ENCODE measurements around the gene GYPC. TPM values are rescaled to one million over a fixed set of nuclear protein-coding genes. Genes with fewer than 3 reads are reported as not detected.

Gene GYPC
- total and polyA plus RNA-seq, 2 of the 4 experiments (the other 2 are of a cell fraction): 53.4 to 96.3 TPM

DNA sequence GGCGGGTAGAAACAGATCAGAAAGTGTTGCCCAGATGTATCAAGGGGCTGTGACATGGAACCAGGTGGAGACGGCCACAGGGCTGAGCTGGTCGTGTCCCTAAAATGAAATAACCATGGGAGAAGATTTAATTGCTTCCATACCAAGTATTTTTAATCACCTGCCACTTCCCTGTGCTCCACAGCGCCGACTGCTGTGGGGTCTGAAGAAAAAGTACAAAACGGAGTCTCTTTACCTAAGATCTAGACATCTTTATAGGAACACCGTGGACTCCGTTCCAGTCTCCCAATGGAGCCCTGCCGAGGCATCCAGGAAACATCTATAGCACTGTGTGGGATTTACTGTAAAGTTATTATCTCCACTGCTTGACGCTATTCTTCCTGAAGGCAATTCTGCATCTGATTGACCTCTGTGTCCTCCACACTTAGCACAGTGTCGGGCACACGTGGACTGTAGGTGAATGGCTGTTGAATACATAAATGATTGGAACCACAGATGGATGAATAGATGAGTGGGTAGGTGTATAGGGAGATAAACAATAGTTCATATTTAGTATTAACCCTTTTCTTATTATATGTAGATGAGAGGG, 21.6 kb upstream of the GYPC start:
- peak; percentile 46; the same call in 1 of the 2 replicates for ATAC-seq (ENCODE audit: low read depth)
- no peak overlapping the region for H4K8ac ChIP-seq (ENCODE audit: low read depth in 2 of 2, low read length in 2 of 2)
- no peak overlapping the region for H3K4ac ChIP-seq (ENCODE audit: low read depth, low read length)
- H3K4me2 ChIP-seq (ENCODE audit: low read depth, low read length): no peak overlapping the region
- H2BK5ac ChIP-seq (ENCODE audit: low read depth, low read length, poor library complexity, severe bottlenecking): no peak overlapping the region
- no peak overlapping the region for H2BK120ac ChIP-seq (ENCODE audit: low read depth, low read length)
- H2AK5ac ChIP-seq (ENCODE audit: low read depth, low read length): no peak overlapping the region
- H3K9me3 ChIP-seq (ENCODE audit: control insufficient read depth, insufficient read depth, low read length): no peaks in the 10 kb centered on the region
- H4K5ac ChIP-seq (ENCODE audit: low read depth, low read length): no peak overlapping the region
- no peak overlapping the region for H3K23ac ChIP-seq (ENCODE audit: low read depth, low read length)
- no peak overlapping the region for H2BK20ac ChIP-seq (ENCODE audit: low read depth, low read length)
- CTCF ChIA-PET: interaction anchor here (1.1 to 1.2 kb wide), 2 partner anchors 19 to 106 kb away, joined by 3 read pairs; no protein-coding TSS in a partner anchor
- dilution Hi-C loops (cut with HindIII; ENCODE audit: low sequenced_read_pairs, unreplicated experiment) (no loop called here), intact Hi-C loops (cut with micrococcal nuclease) (loop anchor here (5.0 kb wide), 1 partner anchor 143 kb away; no protein-coding TSS in a partner anchor), in situ Hi-C loops (cut with MboI; ENCODE audit: low sequenced_read_pairs) (no loop called here)
- no peak overlapping the region for H4K91ac ChIP-seq (ENCODE audit: insufficient read depth, low read depth, low read length)
- H2AFZ ChIP-seq (replicated peaks; ENCODE audit: low read length, poor library complexity): no peak overlapping the region
- no peaks in the 10 kb centered on the region for H3K36me3 ChIP-seq (ENCODE audit: control insufficient read depth, insufficient read depth, low read length)
- H3K27me3 ChIP-seq (ENCODE audit: control insufficient read depth, insufficient read depth, low read length): peaks cover 8% of the 10 kb centered on the region
- WGBS, 2 experiments (ENCODE audit: extremely low coverage in 2 of 2, insufficient read length in 1 of 2): no CpG with 5 or more reads among the region's 12 CpGs
- no peaks in the 10 kb centered on the region for H4K20me1 ChIP-seq (ENCODE audit: insufficient read depth, low read length)
- H3K14ac ChIP-seq (replicated peaks; ENCODE audit: low read depth, low read length): no peak overlapping the region
- no peak overlapping the region for H3K56ac ChIP-seq (ENCODE audit: extremely low read depth, insufficient read depth, low read length)
- no peak overlapping the region for H3K18ac ChIP-seq (ENCODE audit: low read depth, low read length)
- H3K27ac ChIP-seq (ENCODE audit: insufficient read depth, low read length): no peak overlapping the region
- BruUV-seq (replicated peaks): no TSS peak
- POLR2A ChIA-PET (ENCODE audit: unreplicated experiment): no interaction called here
- TF ChIP-seq SMC3 (IDR thresholded peaks at IDR 0.05; ENCODE audit: low read depth, low read length): peak; percentile 44
- TF ChIP-seq, protein P1, sequence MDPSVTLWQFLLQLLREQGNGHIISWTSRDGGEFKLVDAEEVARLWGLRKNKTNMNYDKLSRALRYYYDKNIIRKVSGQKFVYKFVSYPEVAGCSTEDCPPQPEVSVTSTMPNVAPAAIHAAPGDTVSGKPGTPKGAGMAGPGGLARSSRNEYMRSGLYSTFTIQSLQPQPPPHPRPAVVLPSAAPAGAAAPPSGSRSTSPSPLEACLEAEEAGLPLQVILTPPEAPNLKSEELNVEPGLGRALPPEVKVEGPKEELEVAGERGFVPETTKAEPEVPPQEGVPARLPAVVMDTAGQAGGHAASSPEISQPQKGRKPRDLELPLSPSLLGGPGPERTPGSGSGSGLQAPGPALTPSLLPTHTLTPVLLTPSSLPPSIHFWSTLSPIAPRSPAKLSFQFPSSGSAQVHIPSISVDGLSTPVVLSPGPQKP (IDR thresholded peaks at IDR 0.05; ENCODE audit: borderline replicate concordance, low read depth, low read length): no peak
- no peak for TF ChIP-seq CHD1 (IDR thresholded peaks at IDR 0.05; ENCODE audit: low read depth, low read length)
- TF ChIP-seq CEBPB (IDR thresholded peaks at IDR 0.05; ENCODE audit: low read depth, low read length): no peak
- no peak for TF ChIP-seq MAZ (IDR thresholded peaks at IDR 0.05; ENCODE audit: borderline replicate concordance, low read depth, low read length)
- no peak for TF ChIP-seq FOS (IDR thresholded peaks at IDR 0.05; ENCODE audit: low read depth, low read length)
- TF ChIP-seq RFX5 (IDR thresholded peaks at IDR 0.05; ENCODE audit: low read depth, low read length): no peak
- TF ChIP-seq POLR2A (IDR thresholded peaks at IDR 0.05; ENCODE audit: low read depth, low read length): no peak
- no peak for TF ChIP-seq NFE2L2 (IDR thresholded peaks at IDR 0.05; ENCODE audit: low read depth, low read length)
- no peak for TF ChIP-seq MAFK (IDR thresholded peaks at IDR 0.05; ENCODE audit: low read depth, low read length)
- peak; percentile 37 for TF ChIP-seq RAD21 (IDR thresholded peaks at IDR 0.05; ENCODE audit: low read length)
- TF ChIP-seq MXI1 (IDR thresholded peaks at IDR 0.05; ENCODE audit: borderline replicate concordance, low read depth, low read length): no peak
- no peak for TF ChIP-seq BHLHE40 (IDR thresholded peaks at IDR 0.05; ENCODE audit: low read depth, low read length)
- TF ChIP-seq, protein P2, sequence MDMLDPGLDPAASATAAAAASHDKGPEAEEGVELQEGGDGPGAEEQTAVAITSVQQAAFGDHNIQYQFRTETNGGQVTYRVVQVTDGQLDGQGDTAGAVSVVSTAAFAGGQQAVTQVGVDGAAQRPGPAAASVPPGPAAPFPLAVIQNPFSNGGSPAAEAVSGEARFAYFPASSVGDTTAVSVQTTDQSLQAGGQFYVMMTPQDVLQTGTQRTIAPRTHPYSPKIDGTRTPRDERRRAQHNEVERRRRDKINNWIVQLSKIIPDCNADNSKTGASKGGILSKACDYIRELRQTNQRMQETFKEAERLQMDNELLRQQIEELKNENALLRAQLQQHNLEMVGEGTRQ (IDR thresholded peaks at IDR 0.05; ENCODE audit: low read depth, low read length): no peak
- TF ChIP-seq RCOR1 (IDR thresholded peaks at IDR 0.05; ENCODE audit: insufficient replicate concordance, low read length): no peak
- TF ChIP-seq, protein P3, sequence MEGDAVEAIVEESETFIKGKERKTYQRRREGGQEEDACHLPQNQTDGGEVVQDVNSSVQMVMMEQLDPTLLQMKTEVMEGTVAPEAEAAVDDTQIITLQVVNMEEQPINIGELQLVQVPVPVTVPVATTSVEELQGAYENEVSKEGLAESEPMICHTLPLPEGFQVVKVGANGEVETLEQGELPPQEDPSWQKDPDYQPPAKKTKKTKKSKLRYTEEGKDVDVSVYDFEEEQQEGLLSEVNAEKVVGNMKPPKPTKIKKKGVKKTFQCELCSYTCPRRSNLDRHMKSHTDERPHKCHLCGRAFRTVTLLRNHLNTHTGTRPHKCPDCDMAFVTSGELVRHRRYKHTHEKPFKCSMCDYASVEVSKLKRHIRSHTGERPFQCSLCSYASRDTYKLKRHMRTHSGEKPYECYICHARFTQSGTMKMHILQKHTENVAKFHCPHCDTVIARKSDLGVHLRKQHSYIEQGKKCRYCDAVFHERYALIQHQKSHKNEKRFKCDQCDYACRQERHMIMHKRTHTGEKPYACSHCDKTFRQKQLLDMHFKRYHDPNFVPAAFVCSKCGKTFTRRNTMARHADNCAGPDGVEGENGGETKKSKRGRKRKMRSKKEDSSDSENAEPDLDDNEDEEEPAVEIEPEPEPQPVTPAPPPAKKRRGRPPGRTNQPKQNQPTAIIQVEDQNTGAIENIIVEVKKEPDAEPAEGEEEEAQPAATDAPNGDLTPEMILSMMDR (conservative IDR thresholded peaks at IDR 0.05; ENCODE audit: low read depth, low read length): peak; percentile 49
- no peak overlapping the region for H2BK15ac ChIP-seq (ENCODE audit: low read depth, low read length)
- H2AK9ac ChIP-seq (replicated peaks; ENCODE audit: low read depth, low read length, poor library complexity): no peak overlapping the region
- DNase-seq: peak; percentile 17
- no peak overlapping the region for H3K9ac ChIP-seq (ENCODE audit: low read depth, low read length)
- H3K4me1 ChIP-seq (ENCODE audit: control insufficient read depth, insufficient read depth, low read length): no peaks in the 10 kb centered on the region
- H3K9me1 ChIP-seq (ENCODE audit: insufficient read depth, low read length): no peaks in the 10 kb centered on the region
- no peaks in the 10 kb centered on the region for H3K79me1 ChIP-seq (ENCODE audit: low read depth in 1 of 2, low read length in 2 of 2)
- no peak overlapping the region for H3K4me3 ChIP-seq (ENCODE audit: insufficient read depth, low read depth, low read length)
